IgD-negative memory B cell (primary cell): Measurements from ENCODE around the gene FRY. TPM values are rescaled to one million over a fixed set of nuclear protein-coding genes. Genes with fewer than 3 reads are reported as not detected.

ENCODE experiments used
- H3K27ac Mint-ChIP-seq, 3 donors: one replicate each; pipeline ENCODE4 v1.8.0; 2020 to 2022; ENCODE audit warnings: mild to moderate bottlenecking in 3 of 3, mixed read lengths in 3 of 3, moderate library complexity in 1 of 3
- H3K27me3 Mint-ChIP-seq: one replicate; pipeline ENCODE4 v1.8.0; 2021; ENCODE audit warnings: mixed read lengths
- H3K36me3 Mint-ChIP-seq: one replicate; pipeline ENCODE4 v1.8.0; 2020; ENCODE audit warnings: mild to moderate bottlenecking, mixed read lengths
- H3K4me1 Mint-ChIP-seq, 3 donors: one replicate each; pipeline ENCODE4 v1.8.0; 2020 to 2022; ENCODE audit warnings: mixed read lengths in 3 of 3, mild to moderate bottlenecking in 1 of 3
- H3K4me3 Mint-ChIP-seq, 4 donors: one replicate each; pipeline ENCODE4 v1.8.0; 2020 to 2022; ENCODE audit warnings: mild to moderate bottlenecking in 4 of 4, mixed read lengths in 4 of 4, moderate library complexity in 3 of 4
- H3K9me3 Mint-ChIP-seq, 3 donors: one replicate each; pipeline ENCODE4 v1.8.0; 2020 to 2021; ENCODE audit warnings: mixed read lengths in 3 of 3, mild to moderate bottlenecking in 1 of 3
- polyA plus RNA-seq: library from polyadenylated mRNA; unstranded; fragments of 300-500 nt; fragmentation: Illumina TruSeq; gene quantifications from one replicate; pipeline ENCODE4 v1.2.3, GENCODE V29; 2021

The FRY gene
- polyA plus RNA-seq, 1 donor from 2014 or later: 1.2 TPM

GRCh38 chr13:32164622-32165268 lies 133.2 kb downstream of the FRY start:
- peaks cover 14% of the 10 kb centered on the region for H3K36me3 Mint-ChIP-seq
- peak overlapping the region in 1 of 4 donors; percentile 47 for H3K4me3 Mint-ChIP-seq
- H3K27ac Mint-ChIP-seq: peak overlapping the region in 1 of 3 donors; percentile 48
- no peaks in the 10 kb centered on the region for H3K27me3 Mint-ChIP-seq
- H3K9me3 Mint-ChIP-seq: no peaks in the 10 kb centered on the region
- peaks cover 0 to 17% (median 9%) of the 10 kb centered on the region in 3 donors for H3K4me1 Mint-ChIP-seq

DNA sequence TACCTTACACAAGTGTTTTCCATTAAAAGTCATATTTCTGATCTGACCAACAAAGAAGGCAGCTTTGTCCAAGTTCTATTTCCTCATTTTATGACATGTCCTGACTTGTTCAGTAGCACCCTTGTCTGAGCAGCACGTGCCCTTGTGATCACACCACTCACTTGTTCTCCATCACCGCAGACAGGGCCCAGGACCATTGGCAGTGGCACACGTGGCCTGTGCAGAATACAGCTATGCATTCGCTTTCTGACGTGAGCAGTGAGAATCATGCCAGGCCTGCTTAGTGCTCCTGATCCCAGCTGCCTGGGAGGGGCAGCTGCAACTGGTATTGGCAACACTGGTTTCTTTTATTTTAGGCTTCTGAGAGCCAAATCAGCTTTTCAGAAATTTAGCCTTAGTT lies 134.2 kb downstream of the FRY start:
- Mint-ChIP-seq H3K27ac (no peak overlapping the region), H3K9me3 (no peaks in the 10 kb centered on the region), H3K4me1 (peaks cover 0 to 17% (median 9%) of the 10 kb centered on the region in 3 donors), H3K4me3 (no peak overlapping the region), H3K36me3 (peaks cover 14% of the 10 kb centered on the region), H3K27me3 (no peaks in the 10 kb centered on the region)

- Mint-ChIP-seq H3K27ac (no peak overlapping the region), H3K27me3 (no peaks in the 10 kb centered on the region), H3K4me3 (no peak overlapping the region), H3K36me3 (peaks cover 5% of the 10 kb centered on the region), H3K4me1 (peaks cover 0 to 6% (median 0%) of the 10 kb centered on the region in 3 donors), H3K9me3 (no peaks in the 10 kb centered on the region)
Observed at GRCh38 chr13:32168131-32168530, 136.6 kb downstream of the FRY start.

- Mint-ChIP-seq H3K27me3 (no peaks in the 10 kb centered on the region), H3K4me1 (no peaks in the 10 kb centered on the region), H3K4me3 (no peak overlapping the region), H3K9me3 (no peaks in the 10 kb centered on the region), H3K36me3 (peaks cover 2% of the 10 kb centered on the region), H3K27ac (no peak overlapping the region)
Observed at GRCh38 chr13:32170841-32171240, 139.3 kb downstream of the FRY start.

- Mint-ChIP-seq H3K4me1 (no peaks in the 10 kb centered on the region), H3K27ac (no peak overlapping the region), H3K36me3 (peaks cover 2% of the 10 kb centered on the region), H3K27me3 (no peaks in the 10 kb centered on the region), H3K9me3 (no peaks in the 10 kb centered on the region), H3K4me3 (no peak overlapping the region)
Observed at GRCh38 chr13:32173881-32174280, 142.3 kb downstream of the FRY start.

DNA sequence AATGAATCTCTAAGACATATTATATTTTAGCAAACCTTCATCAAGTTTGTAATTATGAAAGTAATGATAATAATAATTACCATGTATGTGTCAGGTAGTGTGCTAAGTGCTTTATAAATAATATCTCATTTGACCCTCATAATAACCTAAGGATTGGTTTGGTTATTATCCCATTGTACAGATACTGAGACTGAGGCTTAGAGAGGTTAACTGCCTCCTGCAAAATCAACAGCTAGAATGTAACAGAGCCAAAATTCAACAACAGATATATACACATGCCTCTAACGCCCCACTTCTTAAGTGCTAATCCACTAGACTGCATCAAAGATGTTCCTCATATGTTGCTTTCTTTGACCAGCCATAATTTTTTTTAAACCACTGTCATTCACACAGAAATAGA lies 142.8 kb downstream of the FRY start:
- H3K27ac Mint-ChIP-seq: no peak overlapping the region
- no peaks in the 10 kb centered on the region for H3K4me1 Mint-ChIP-seq
- no peaks in the 10 kb centered on the region for H3K9me3 Mint-ChIP-seq
- no peak overlapping the region for H3K4me3 Mint-ChIP-seq
- no peaks in the 10 kb centered on the region for H3K36me3 Mint-ChIP-seq
- no peaks in the 10 kb centered on the region for H3K27me3 Mint-ChIP-seq

GRCh38 chr13:32175307-32175706 lies 143.7 kb downstream of the FRY start:
- H3K27ac Mint-ChIP-seq: no peak overlapping the region
- H3K4me1 Mint-ChIP-seq: no peaks in the 10 kb centered on the region
- no peak overlapping the region for H3K4me3 Mint-ChIP-seq
- no peaks in the 10 kb centered on the region for H3K27me3 Mint-ChIP-seq
- no peaks in the 10 kb centered on the region for H3K9me3 Mint-ChIP-seq
- no peaks in the 10 kb centered on the region for H3K36me3 Mint-ChIP-seq

GRCh38 chr13:32175943-32176342 lies 144.4 kb downstream of the FRY start:
- H3K4me1 Mint-ChIP-seq: no peaks in the 10 kb centered on the region
- H3K27ac Mint-ChIP-seq: no peak overlapping the region
- no peaks in the 10 kb centered on the region for H3K36me3 Mint-ChIP-seq
- H3K27me3 Mint-ChIP-seq: no peaks in the 10 kb centered on the region
- H3K4me3 Mint-ChIP-seq: no peak overlapping the region
- no peaks in the 10 kb centered on the region for H3K9me3 Mint-ChIP-seq

GRCh38 chr13:32176696-32177095 lies 145.1 kb downstream of the FRY start:
- H3K4me3 Mint-ChIP-seq: no peak overlapping the region
- H3K9me3 Mint-ChIP-seq: no peaks in the 10 kb centered on the region
- no peak overlapping the region for H3K27ac Mint-ChIP-seq
- no peaks in the 10 kb centered on the region for H3K4me1 Mint-ChIP-seq
- no peaks in the 10 kb centered on the region for H3K36me3 Mint-ChIP-seq
- H3K27me3 Mint-ChIP-seq: no peaks in the 10 kb centered on the region

- no peaks in the 10 kb centered on the region for H3K27me3 Mint-ChIP-seq
- H3K4me1 Mint-ChIP-seq: no peaks in the 10 kb centered on the region
- H3K9me3 Mint-ChIP-seq: no peaks in the 10 kb centered on the region
- no peaks in the 10 kb centered on the region for H3K36me3 Mint-ChIP-seq
- peak overlapping the region in 1 of 3 donors; percentile 25 for H3K27ac Mint-ChIP-seq
- H3K4me3 Mint-ChIP-seq: no peak overlapping the region
Observed at GRCh38 chr13:32178763-32179162, 147.2 kb downstream of the FRY start.

GRCh38 chr13:32179708-32180107 lies 148.1 kb downstream of the FRY start:
- no peaks in the 10 kb centered on the region for H3K9me3 Mint-ChIP-seq
- no peaks in the 10 kb centered on the region for H3K4me1 Mint-ChIP-seq
- peaks cover 2% of the 10 kb centered on the region for H3K36me3 Mint-ChIP-seq
- H3K4me3 Mint-ChIP-seq: no peak overlapping the region
- H3K27me3 Mint-ChIP-seq: no peaks in the 10 kb centered on the region
- H3K27ac Mint-ChIP-seq: peak overlapping the region in 1 of 3 donors; percentile 35

DNA sequence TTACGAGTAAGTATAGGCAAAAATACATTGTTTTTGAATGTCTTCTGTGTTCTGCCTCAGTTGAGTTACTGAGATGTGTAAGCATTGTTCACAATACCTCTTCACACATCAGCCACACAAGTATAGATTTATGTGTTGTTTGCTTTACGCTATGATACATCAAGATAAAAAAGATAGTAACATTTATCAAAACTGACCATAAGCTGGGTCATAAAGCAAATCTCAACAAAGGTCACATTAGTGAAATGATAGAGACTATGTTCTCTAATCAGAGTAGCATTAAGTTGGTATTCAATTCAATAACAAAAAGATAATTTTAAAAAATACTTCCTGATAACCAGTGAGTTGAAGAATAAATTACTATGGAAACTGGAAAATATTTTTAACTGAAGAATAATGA lies 156.1 kb downstream of the FRY start:
- Mint-ChIP-seq H3K4me3 (no peak overlapping the region), H3K27ac (no peak overlapping the region), H3K36me3 (peaks cover 5% of the 10 kb centered on the region), H3K9me3 (no peaks in the 10 kb centered on the region), H3K27me3 (no peaks in the 10 kb centered on the region), H3K4me1 (no peaks in the 10 kb centered on the region)

GRCh38 chr13:32191452-32191998 lies 160.0 kb downstream of the FRY start:
- Mint-ChIP-seq H3K4me1 (no peaks in the 10 kb centered on the region), H3K27me3 (no peaks in the 10 kb centered on the region), H3K4me3 (no peak overlapping the region), H3K36me3 (peaks cover 2% of the 10 kb centered on the region), H3K9me3 (no peaks in the 10 kb centered on the region), H3K27ac (no peak overlapping the region)

- Mint-ChIP-seq H3K4me3 (no peak overlapping the region), H3K36me3 (peaks cover 3% of the 10 kb centered on the region), H3K27ac (no peak overlapping the region), H3K27me3 (no peaks in the 10 kb centered on the region), H3K9me3 (no peaks in the 10 kb centered on the region), H3K4me1 (no peaks in the 10 kb centered on the region)
Observed at GRCh38 chr13:32195713-32196112, 164.1 kb downstream of the FRY start.

DNA sequence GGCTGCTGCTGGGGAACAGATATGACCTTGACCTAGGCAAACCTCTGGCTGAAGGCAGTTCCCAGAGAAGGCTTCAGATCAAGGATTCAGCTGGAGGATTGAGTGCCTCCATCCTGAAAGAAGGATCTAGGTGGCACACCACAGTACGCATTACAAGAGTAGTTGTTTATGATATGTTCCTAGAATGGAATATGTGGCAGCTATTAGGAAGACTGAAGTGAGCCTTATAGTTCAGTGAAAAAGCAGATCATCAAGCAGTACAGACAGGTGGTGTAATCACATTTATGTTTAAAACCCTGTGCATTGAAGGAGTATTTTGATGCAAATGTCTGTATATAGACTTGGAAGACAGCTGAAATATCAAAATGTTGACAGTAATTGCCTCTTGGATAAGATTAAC lies 167.6 kb downstream of the FRY start:
- Mint-ChIP-seq H3K4me1 (no peaks in the 10 kb centered on the region), H3K27me3 (no peaks in the 10 kb centered on the region), H3K9me3 (no peaks in the 10 kb centered on the region), H3K4me3 (no peak overlapping the region), H3K36me3 (peaks cover 5% of the 10 kb centered on the region), H3K27ac (no peak overlapping the region)

DNA sequence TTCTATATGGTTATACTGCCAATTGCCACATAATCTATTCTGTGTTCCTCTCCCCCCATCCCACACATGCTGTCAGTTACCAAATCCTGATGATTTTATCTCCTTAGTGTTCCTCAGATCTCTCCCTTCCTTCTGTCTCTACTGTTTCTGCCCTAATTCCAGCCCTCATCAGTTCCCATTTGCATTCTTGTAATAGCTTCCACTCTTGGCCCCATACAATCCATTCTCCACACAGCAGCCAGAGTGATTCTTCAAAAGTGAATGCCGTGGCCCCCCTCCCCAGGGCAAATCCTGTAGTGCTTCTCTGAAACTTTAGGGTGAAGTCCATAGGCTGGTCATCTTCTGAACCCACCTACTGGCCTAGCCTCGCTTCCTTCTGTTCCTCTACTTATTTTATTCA lies 169.2 kb downstream of the FRY start:
- peaks cover 7% of the 10 kb centered on the region for H3K36me3 Mint-ChIP-seq
- H3K4me3 Mint-ChIP-seq: no peak overlapping the region
- H3K27me3 Mint-ChIP-seq: no peaks in the 10 kb centered on the region
- H3K27ac Mint-ChIP-seq: peak overlapping the region in 1 of 3 donors; percentile 10
- no peaks in the 10 kb centered on the region for H3K4me1 Mint-ChIP-seq
- H3K9me3 Mint-ChIP-seq: no peaks in the 10 kb centered on the region
